ENCODE results near the gene KIAA2012. TPM values are rescaled to one million over a fixed set of nuclear protein-coding genes. Genes with fewer than 3 reads are reported as not detected.

Gene KIAA2012
- polyA plus RNA-seq (2013, experiment 1 of 2; ENCODE audit: insufficient read length), result 0.30 TPM
- 0.46 TPM for polyA plus RNA-seq (2013, experiment 2 of 2; ENCODE audit: insufficient read length)

GRCh38 chr2:202072737-202073401 lies at the start of gene KIAA2012:
KIAA2012 (plus strand) TSS chr2:202073255; CDS start chr2:202073628, 373 bp downstream.
- no peak for DNase-seq

GRCh38 chr2:202023904-202024266 lies 49.2 kb upstream of the KIAA2012 start:
- no peak for DNase-seq

GRCh38 chr2:202024871-202025270 lies 48.2 kb upstream of the KIAA2012 start:
- no peak for DNase-seq

- DNase-seq, result peak; percentile 54
Measured at GRCh38 chr2:202025816-202026215, 47.2 kb upstream of the KIAA2012 start.

GRCh38 chr2:202026507-202026906 lies 46.5 kb upstream of the KIAA2012 start:
- no peak for DNase-seq

- peak; percentile 66 for DNase-seq
Measured at GRCh38 chr2:202030691-202031090, 42.4 kb upstream of the KIAA2012 start.

- DNase-seq, result peak; percentile 69
Measured at GRCh38 chr2:202031246-202031951, 41.7 kb upstream of the KIAA2012 start.

GRCh38 chr2:202032846-202033316 lies 40.2 kb upstream of the KIAA2012 start:
- DNase-seq, result peak; percentile 63

- DNase-seq, result peak; percentile 98
Measured at GRCh38 chr2:202033317-202034248, 39.5 kb upstream of the KIAA2012 start, which contains the start of gene FZD7. FZD7 (plus strand) TSS chr2:202033855; CDS start chr2:202034648, 793 bp downstream.

- no peak for DNase-seq
Measured at GRCh38 chr2:202034249-202035088, 38.6 kb upstream of the KIAA2012 start.

GRCh38 chr2:202035089-202035940 lies 37.7 kb upstream of the KIAA2012 start:
- DNase-seq, result peak; percentile 85

- no peak for DNase-seq
Measured at GRCh38 chr2:202035941-202036372, 37.1 kb upstream of the KIAA2012 start.

- no peak for DNase-seq
Measured at GRCh38 chr2:202036601-202037037, 36.4 kb upstream of the KIAA2012 start.

- peak; percentile 54 for DNase-seq
Measured at GRCh38 chr2:202037086-202037485, 36.0 kb upstream of the KIAA2012 start.

- peak; percentile 49 for DNase-seq
Measured at GRCh38 chr2:202038471-202039277, 34.4 kb upstream of the KIAA2012 start.

- no peak for DNase-seq
Measured at GRCh38 chr2:202039278-202040078, 33.6 kb upstream of the KIAA2012 start.

GRCh38 chr2:202040079-202040844 lies 32.8 kb upstream of the KIAA2012 start:
- no peak for DNase-seq

- DNase-seq, result no peak
Measured at GRCh38 chr2:202042444-202042843, 30.6 kb upstream of the KIAA2012 start.

Data from fibroblast of skin of abdomen (primary cell).